Upper lobe of right lung (tissue), 1 donor: ENCODE results near the gene TRMT61A. TPM values are rescaled to one million over a fixed set of nuclear protein-coding genes. Genes with fewer than 3 reads are reported as not detected.

ENCODE experiments used
- ATAC-seq: fragments of 200-7000 bp; cut with Tn5 transposase; one replicate; pipeline ENCODE4 v1.9.1; 2020; ENCODE audit warnings: mild to moderate bottlenecking, moderate library complexity
- DNase-seq: peaks from one replicate; pipeline ENCODE4 v3.0.0-alpha.2; 2020
- H3K27ac ChIP-seq: fragments of 200-600 bp; one replicate; pipeline ENCODE4 v1.8.0; 2022
- H3K27me3 ChIP-seq: fragments of 200-600 bp; one replicate; pipeline ENCODE4 v1.8.0; 2022; ENCODE audit warnings: mild to moderate bottlenecking
- H3K36me3 ChIP-seq: fragments of 200-600 bp; one replicate; pipeline ENCODE4 v1.8.0; 2022
- H3K4me1 ChIP-seq: fragments of 200-600 bp; one replicate; pipeline ENCODE4 v1.8.0; 2022
- H3K4me3 ChIP-seq: fragments of 200-600 bp; one replicate; pipeline ENCODE4 v1.8.0; 2022; ENCODE audit warnings: mild to moderate bottlenecking
- H3K9me3 ChIP-seq: fragments of 200-600 bp; one replicate; pipeline ENCODE4 v1.8.0; 2022
- intact Hi-C: fragments of 100-400 bp; cut with DNase I; formaldehyde crosslinking; loops from one replicate; pipeline ENCODE4 v1.11.0; 2022
- total RNA-seq: library from RNA; stranded (reverse); fragmentation: NEBNext Ultra II Directional; extraction: Animal tissue kit (Norgen Biotek cat#: 25700); gene quantifications from one replicate; pipeline ENCODE4 v1.2.1, GENCODE V29; 2021
- TF ChIP-seq, protein P1 (sequence below): fragments of 200-600 bp; IDR thresholded peaks from one replicate; pipeline ENCODE4 v1.8.0; 2022; ENCODE audit warnings: antibody characterized with exemption
- donor health status: DM: no; HTN: yes; CAD: no; lungs with severe emphysema.

The TRMT61A gene
- total RNA-seq, 1 donor from 2014 or later: 11.6 TPM

GRCh38 chr14:103542605-103543088 is 13.7 kb downstream of the TRMT61A start:
- DNase-seq (no peak), ATAC-seq (peak; percentile 47)
- no peaks in the 10 kb centered on the region for H3K27me3 ChIP-seq
- no peaks in the 10 kb centered on the region for H3K9me3 ChIP-seq
- TF ChIP-seq, protein P1, sequence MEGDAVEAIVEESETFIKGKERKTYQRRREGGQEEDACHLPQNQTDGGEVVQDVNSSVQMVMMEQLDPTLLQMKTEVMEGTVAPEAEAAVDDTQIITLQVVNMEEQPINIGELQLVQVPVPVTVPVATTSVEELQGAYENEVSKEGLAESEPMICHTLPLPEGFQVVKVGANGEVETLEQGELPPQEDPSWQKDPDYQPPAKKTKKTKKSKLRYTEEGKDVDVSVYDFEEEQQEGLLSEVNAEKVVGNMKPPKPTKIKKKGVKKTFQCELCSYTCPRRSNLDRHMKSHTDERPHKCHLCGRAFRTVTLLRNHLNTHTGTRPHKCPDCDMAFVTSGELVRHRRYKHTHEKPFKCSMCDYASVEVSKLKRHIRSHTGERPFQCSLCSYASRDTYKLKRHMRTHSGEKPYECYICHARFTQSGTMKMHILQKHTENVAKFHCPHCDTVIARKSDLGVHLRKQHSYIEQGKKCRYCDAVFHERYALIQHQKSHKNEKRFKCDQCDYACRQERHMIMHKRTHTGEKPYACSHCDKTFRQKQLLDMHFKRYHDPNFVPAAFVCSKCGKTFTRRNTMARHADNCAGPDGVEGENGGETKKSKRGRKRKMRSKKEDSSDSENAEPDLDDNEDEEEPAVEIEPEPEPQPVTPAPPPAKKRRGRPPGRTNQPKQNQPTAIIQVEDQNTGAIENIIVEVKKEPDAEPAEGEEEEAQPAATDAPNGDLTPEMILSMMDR: no peak
- peaks cover 60% of the 10 kb centered on the region for H3K4me1 ChIP-seq
- H3K27ac ChIP-seq: peak overlapping the region; percentile 81
- intact Hi-C loops: no loop called here
- H3K4me3 ChIP-seq: no peak overlapping the region
- no peaks in the 10 kb centered on the region for H3K36me3 ChIP-seq

GRCh38 chr14:103543140-103543539 is 14.1 kb downstream of the TRMT61A start:
- Histone ChIP-seq H3K27me3 (no peaks in the 10 kb centered on the region), H3K4me3 (no peak overlapping the region), H3K9me3 (no peaks in the 10 kb centered on the region), H3K4me1 (peaks cover 60% of the 10 kb centered on the region), H3K36me3 (no peaks in the 10 kb centered on the region), H3K27ac (peak overlapping the region; percentile 81)
- ATAC-seq (no peak), DNase-seq (no peak)
- TF ChIP-seq, protein P1: no peak
- intact Hi-C loops: no loop called here

GRCh38 chr14:103543721-103544387 is 14.9 kb downstream of the TRMT61A start:
- DNase-seq: no peak
- Histone ChIP-seq H3K9me3 (no peaks in the 10 kb centered on the region), H3K4me1 (peaks cover 54% of the 10 kb centered on the region), H3K27me3 (no peaks in the 10 kb centered on the region), H3K36me3 (no peaks in the 10 kb centered on the region), H3K4me3 (no peak overlapping the region), H3K27ac (no peak overlapping the region)
- TF ChIP-seq, protein P1: no peak
- ATAC-seq: no peak
- intact Hi-C loops: no loop called here

DNA sequence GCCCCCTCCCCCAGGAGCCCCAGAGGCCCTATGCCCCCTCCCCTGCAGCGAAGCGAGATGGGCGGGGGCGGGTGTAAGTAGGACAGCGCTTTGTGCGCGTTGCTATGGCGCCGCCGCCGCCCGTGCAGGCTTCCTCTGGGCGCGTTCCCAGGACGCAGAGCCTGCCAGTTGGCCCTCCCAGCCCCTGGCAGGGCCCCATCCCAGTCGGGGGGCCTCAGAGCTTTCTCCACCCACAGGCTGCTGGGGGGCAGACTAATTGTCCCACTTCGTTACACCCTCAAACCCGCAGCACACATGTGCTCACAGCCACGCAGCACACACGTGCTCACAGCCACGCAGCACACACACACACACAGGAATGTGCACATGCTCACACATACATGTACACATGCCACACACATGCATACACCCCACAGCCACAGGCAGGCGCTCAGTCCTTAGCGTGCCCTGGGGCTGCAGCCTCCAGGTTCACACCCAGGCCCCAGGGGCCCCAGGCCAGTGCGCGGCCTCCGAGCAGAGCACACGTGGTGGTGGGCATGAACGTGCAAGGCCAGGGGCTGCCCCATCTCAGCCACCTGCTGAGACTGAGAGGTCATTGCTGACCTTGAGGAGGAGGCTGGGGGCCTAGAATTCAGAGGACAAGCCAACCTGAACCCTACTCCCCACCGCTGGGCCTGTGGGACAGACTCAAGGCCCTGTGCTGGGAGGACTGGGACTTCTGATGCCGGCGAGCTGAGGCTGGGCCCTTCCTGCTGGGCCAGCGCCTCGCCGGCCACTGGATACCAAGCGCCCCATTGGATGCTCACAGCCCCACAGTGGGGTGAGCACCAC is 15.6 kb downstream of the TRMT61A start:
- intact Hi-C loops: loop anchor here (5.0 kb wide), 1 partner anchor 42 kb away; no protein-coding TSS in a partner anchor
- H3K9me3 ChIP-seq: no peaks in the 10 kb centered on the region
- H3K4me3 ChIP-seq: no peak overlapping the region
- H3K36me3 ChIP-seq: no peaks in the 10 kb centered on the region
- ATAC-seq: no peak
- DNase-seq: no peak
- no peaks in the 10 kb centered on the region for H3K27me3 ChIP-seq
- TF ChIP-seq, protein P1: no peak
- H3K4me1 ChIP-seq: peaks cover 47% of the 10 kb centered on the region
- H3K27ac ChIP-seq: no peak overlapping the region

GRCh38 chr14:103545219-103545914 is 16.4 kb downstream of the TRMT61A start:
- Histone ChIP-seq H3K27me3 (no peaks in the 10 kb centered on the region), H3K4me1 (peaks cover 42% of the 10 kb centered on the region), H3K4me3 (no peak overlapping the region), H3K27ac (no peak overlapping the region), H3K9me3 (no peaks in the 10 kb centered on the region), H3K36me3 (no peaks in the 10 kb centered on the region)
- intact Hi-C loops: loop anchor here (5.0 kb wide), 1 partner anchor 43 kb away; no protein-coding TSS in a partner anchor
- TF ChIP-seq, protein P1: no peak
- DNase-seq (no peak), ATAC-seq (no peak)
